IPS-18a (cell line): ENCODE measurements around the gene ADH1C.
"Not testable (repeated sequence)": the region's sequence is repeated elsewhere in the genome, so short reads cannot be mapped to it uniquely, and the experiment has no call there.

ENCODE experiments used
- H3K27ac ChIP-seq: one replicate; pipeline ENCODE4 v1.5.1; 2013; ENCODE audit warnings: low read length
- H3K27me3 ChIP-seq: one replicate; pipeline ENCODE4 v1.6.1; 2013; ENCODE audit warnings: mild to moderate bottlenecking, low read length; ENCODE audit not compliant: control insufficient read depth, insufficient read depth
- H3K36me3 ChIP-seq: one replicate; pipeline ENCODE4 v1.6.1; 2013; ENCODE audit warnings: low read depth, low read length; ENCODE audit not compliant: control insufficient read depth
- H3K4me1 ChIP-seq: one replicate; pipeline ENCODE4 v1.6.1; 2013; ENCODE audit warnings: low read depth, low read length; ENCODE audit not compliant: control insufficient read depth
- H3K4me3 ChIP-seq: one replicate; pipeline ENCODE4 v1.5.1; 2013; ENCODE audit warnings: low read length
- H3K9ac ChIP-seq: one replicate; pipeline ENCODE4 v1.6.1; 2013; ENCODE audit warnings: mild to moderate bottlenecking, low read length, moderate library complexity
- H3K9me3 ChIP-seq: one replicate; pipeline ENCODE4 v1.6.1; 2013; ENCODE audit warnings: low read depth, low read length; ENCODE audit not compliant: control insufficient read depth

ADH1C gene

DNA sequence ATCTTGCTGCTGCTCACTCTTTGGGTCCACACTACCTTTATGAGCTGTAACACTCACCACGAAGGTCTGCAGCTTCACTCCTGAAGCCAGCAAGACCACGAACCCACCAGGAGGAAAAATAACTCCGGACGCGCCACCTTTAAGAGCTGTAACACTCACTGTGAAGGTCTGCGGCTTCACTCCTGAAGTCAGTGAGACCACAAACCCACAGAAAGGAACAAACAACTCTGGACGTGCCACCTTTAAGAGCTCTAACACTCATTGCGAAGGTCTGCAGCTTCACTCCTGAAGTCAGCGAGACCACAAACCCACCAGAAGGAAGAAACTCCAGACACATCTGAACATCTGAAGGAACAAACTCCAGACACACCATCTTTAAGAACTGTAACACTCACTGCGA, 3.6 kb upstream of the ADH1C start:
- H3K27ac ChIP-seq, H3K36me3 ChIP-seq, H3K9me3 ChIP-seq, H3K9ac ChIP-seq, H3K4me1 ChIP-seq, H3K27me3 ChIP-seq, H3K4me3 ChIP-seq: not testable (repeated sequence)

DNA sequence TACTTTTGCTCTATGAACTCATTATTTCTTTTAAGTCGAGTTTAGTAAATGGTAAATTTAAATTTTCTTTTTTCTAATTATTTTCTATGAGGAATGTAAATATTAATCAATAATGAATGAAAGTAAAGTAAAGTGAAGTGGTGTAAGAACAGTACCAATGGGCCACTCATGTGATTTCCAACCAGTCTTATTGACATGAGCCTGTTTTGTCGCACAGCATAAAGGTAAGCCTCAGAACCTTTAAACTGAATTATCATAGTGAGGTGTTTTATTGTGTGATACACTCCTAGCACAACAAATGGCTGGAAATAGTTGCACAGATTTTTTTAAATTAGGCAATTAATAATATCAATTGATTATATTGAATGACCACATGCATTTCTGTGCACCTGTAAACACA, 1.1 kb downstream of the ADH1C start:
- no peaks in the 10 kb centered on the region for H3K4me1 ChIP-seq
- no peak overlapping the region for H3K27ac ChIP-seq
- no peaks in the 10 kb centered on the region for H3K9me3 ChIP-seq
- no peaks in the 10 kb centered on the region for H3K27me3 ChIP-seq
- no peaks in the 10 kb centered on the region for H3K36me3 ChIP-seq
- no peak overlapping the region for H3K4me3 ChIP-seq
- H3K9ac ChIP-seq: no peak overlapping the region

DNA sequence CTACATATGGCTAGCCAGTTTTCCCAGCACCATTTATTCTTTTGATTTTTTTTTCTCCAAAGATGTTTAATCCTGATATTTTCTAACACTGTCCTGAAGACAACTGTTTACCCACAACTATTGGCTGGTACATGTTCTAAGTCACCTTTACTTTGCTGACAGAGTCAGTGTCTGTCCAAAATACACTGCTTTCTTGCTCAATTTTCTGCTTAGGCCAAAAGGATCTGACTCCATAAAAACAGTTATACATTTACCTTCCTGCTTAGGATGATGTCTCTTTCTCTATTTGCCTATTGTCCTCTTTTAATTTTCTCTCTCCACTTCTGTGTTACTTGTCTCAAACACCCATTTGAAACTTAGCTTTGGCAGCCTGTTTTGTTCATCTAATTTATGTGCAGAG, 3.2 kb downstream of the ADH1C start:
- Histone ChIP-seq H3K27me3 (no peaks in the 10 kb centered on the region), H3K4me3 (no peak overlapping the region), H3K27ac (no peak overlapping the region), H3K36me3 (no peaks in the 10 kb centered on the region), H3K9ac (no peak overlapping the region), H3K9me3 (no peaks in the 10 kb centered on the region), H3K4me1 (no peaks in the 10 kb centered on the region)

DNA sequence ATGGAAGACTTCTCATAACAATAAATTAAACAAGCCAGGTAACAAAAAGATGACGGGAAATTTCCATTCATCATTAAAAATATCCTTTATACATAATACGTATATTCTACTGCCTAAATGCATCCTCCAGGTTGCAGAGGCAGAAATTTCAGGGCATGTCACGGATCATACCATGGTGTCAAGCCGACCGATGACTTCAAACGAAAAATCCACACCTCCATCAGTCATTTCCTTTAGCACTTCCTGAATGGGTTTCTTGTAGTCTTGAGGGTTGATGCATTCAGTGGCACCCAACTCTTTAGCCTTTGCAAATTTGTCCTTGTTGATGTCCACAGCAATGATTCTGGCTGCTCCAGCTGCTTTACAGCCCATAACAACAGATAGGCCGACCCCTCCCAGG, 9.9 kb downstream of the ADH1C start:
- not testable (repeated sequence) for H3K27me3 ChIP-seq, H3K9ac ChIP-seq, H3K4me3 ChIP-seq, H3K27ac ChIP-seq, H3K9me3 ChIP-seq, H3K4me1 ChIP-seq, H3K36me3 ChIP-seq

DNA sequence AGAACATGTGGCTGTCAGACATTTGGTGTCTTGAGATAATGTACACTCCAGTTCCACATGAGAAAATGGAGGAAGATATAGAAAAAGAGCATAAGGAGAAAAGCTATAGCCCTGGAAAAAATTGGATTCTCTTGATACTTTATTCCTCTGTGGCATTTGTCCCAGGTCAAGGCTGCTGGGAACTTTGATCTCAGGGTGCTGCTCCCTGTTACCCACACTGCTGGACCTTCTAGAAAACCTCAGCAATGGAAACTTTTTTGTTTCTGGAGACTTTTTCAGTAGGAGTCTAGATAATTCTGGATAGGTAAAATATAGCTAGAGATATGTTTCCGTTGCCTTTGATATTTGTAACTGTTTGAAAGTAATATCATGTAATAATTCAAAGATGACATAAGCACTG, 11.1 kb downstream of the ADH1C start:
- no peaks in the 10 kb centered on the region for H3K27me3 ChIP-seq
- H3K27ac ChIP-seq: no peak overlapping the region
- no peaks in the 10 kb centered on the region for H3K36me3 ChIP-seq
- no peaks in the 10 kb centered on the region for H3K4me1 ChIP-seq
- no peak overlapping the region for H3K4me3 ChIP-seq
- H3K9ac ChIP-seq: no peak overlapping the region
- H3K9me3 ChIP-seq: no peaks in the 10 kb centered on the region

DNA sequence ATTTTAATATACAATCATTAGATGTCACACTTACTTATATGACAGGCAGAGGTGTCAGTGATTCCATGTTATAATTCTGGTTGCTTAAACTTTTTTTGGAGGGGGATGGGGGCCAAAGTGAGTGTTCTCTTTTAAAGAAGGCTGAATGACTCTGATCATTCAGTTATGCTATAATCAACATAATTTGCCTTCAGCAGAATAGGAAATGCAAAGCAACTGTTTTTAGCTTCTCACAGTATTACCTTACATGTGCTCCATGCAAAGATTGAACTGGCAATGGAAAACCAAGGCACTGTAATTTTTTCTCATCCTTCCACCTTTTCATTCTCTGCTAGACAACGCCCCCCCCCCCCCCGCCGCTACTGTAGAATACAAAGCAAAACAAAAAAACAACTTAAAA, 13.4 kb downstream of the ADH1C start:
- Histone ChIP-seq H3K27ac (no peak overlapping the region), H3K4me3 (no peak overlapping the region), H3K4me1 (no peaks in the 10 kb centered on the region), H3K9ac (no peak overlapping the region), H3K36me3 (no peaks in the 10 kb centered on the region), H3K9me3 (no peaks in the 10 kb centered on the region), H3K27me3 (no peaks in the 10 kb centered on the region)

DNA sequence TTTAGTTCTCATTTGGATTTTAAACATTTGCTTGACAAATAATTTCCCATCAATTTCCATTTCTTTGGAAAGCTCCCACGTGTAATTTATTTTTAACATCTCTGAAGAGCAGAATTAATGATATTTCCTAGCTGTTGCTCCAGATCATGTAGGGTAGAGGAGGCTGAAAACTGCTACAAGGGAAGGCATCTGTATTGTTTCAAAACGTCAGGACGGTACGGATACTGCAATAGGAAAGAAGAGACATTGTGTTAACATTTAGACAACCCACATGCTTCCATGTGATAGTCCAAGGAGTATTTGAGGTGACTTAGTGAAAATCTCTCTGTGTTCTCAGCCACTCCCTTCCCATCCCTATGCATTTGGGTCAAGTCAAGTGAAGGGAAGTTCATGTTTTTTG, 16.0 kb downstream of the ADH1C start:
- no peaks in the 10 kb centered on the region for H3K27me3 ChIP-seq
- no peaks in the 10 kb centered on the region for H3K9me3 ChIP-seq
- H3K4me1 ChIP-seq: no peaks in the 10 kb centered on the region
- no peak overlapping the region for H3K27ac ChIP-seq
- no peaks in the 10 kb centered on the region for H3K36me3 ChIP-seq
- H3K9ac ChIP-seq: no peak overlapping the region
- H3K4me3 ChIP-seq: no peak overlapping the region

DNA sequence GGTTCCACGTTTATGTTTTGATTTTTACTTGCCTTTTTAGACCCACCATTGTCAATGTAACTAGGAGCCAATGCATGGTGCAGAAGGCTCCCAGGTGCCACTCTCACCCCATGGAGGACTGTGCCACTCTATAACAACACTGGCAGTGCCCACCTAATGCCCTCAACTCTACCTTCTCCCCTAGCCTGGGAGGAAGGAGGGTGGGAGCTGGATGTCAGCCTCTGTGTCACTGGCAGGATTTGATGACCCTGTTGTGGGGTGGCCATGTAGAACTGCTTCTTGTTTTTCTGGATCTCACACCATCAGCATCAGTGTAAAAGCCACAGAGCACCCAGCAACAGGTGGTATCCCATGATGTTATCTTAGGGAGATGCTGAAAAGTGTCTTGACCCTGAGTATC, 17.7 kb downstream of the ADH1C start:
- Histone ChIP-seq H3K27me3 (no peaks in the 10 kb centered on the region), H3K4me3 (no peak overlapping the region), H3K36me3 (no peaks in the 10 kb centered on the region), H3K9me3 (no peaks in the 10 kb centered on the region), H3K9ac (no peak overlapping the region), H3K4me1 (no peaks in the 10 kb centered on the region), H3K27ac (no peak overlapping the region)

DNA sequence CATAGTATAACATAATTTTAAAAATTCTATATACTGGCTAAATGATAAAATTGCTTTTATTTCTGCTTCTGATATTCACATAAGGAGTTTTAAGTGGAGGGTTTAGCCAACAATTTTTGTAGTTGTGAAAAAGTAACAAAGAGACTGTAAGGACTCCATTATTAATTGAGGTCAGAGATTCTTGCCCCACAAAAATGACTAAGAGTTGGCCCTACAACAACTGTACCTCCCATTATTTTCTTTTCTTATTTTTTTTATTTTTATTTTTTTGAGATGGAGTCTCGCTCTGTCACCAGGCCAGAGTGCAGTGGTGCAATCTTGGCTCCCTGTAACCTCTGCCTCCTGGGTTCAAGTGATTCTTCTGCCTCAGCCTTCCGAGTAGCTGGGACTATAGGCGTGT, 21.9 kb downstream of the ADH1C start:
- Histone ChIP-seq H3K36me3 (no peaks in the 10 kb centered on the region), H3K9me3 (peaks cover 3% of the 10 kb centered on the region), H3K4me1 (no peaks in the 10 kb centered on the region), H3K27ac (no peak overlapping the region), H3K27me3 (no peaks in the 10 kb centered on the region), H3K9ac (no peak overlapping the region), H3K4me3 (no peak overlapping the region)

DNA sequence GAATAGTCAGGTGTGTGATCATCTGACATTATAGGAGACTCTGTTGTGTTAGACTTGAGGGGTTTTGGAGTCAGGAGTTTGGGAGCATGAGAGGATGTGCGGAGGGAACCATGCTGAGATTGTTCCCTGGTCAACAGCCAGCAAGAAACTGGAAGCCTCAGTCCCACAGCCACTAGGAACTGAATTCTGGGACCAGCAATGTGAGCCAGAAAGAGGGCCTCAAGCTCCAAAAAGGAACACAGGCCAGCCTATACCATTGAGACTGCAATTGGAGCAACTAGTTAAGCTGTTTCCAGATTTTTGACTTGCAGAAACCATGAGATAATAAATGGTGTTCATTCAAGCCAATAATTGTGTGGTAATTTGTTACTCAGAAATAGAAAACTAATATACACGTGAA, 22.7 kb downstream of the ADH1C start:
- no peak overlapping the region for H3K4me3 ChIP-seq
- H3K27me3 ChIP-seq: no peaks in the 10 kb centered on the region
- peaks cover 3% of the 10 kb centered on the region for H3K9me3 ChIP-seq
- H3K4me1 ChIP-seq: no peaks in the 10 kb centered on the region
- H3K36me3 ChIP-seq: no peaks in the 10 kb centered on the region
- H3K9ac ChIP-seq: no peak overlapping the region
- no peak overlapping the region for H3K27ac ChIP-seq

DNA sequence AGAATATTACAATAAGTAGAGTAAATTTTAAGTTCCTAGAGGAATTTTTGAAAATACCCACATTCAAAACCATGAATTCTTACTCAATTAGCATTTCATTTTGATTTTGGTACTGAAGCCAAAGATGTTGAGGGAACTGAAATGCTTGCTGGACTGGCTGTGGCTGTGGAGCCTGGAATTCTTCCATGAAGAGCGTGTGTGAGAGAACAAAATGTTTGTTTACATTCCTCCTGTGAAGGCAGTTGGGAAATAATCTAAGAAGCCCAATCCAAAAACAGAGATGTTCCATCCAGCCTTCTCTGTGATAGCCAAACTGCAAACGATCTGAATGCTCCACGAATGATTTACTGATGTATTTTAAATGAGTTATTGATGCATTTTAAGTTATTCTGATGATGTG, 27.6 kb downstream of the ADH1C start:
- Histone ChIP-seq H3K36me3 (no peaks in the 10 kb centered on the region), H3K27me3 (no peaks in the 10 kb centered on the region), H3K9ac (no peak overlapping the region), H3K4me1 (peaks cover 10% of the 10 kb centered on the region), H3K27ac (no peak overlapping the region), H3K9me3 (peaks cover 3% of the 10 kb centered on the region), H3K4me3 (no peak overlapping the region)

DNA sequence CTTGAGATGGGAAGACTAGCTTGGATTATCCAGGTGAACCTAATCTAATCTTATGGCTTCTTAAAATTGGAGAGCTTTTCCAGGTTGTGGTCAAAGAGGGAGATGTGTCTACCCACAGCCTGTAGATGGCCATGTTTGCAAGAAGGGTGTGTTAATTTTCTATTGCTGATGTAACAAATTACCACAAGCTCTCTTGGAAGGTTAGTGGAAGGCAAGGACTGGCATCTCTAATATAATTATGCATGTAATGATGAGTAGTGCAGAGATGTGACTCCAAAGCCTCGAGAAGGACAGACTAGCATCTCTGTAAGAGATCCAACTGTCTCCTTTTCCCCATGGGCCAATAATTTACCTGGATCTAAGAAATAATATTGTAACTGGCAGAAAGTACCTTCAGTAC, 28.2 kb downstream of the ADH1C start:
- Histone ChIP-seq H3K9ac (no peak overlapping the region), H3K4me3 (no peak overlapping the region), H3K27ac (no peak overlapping the region), H3K9me3 (peaks cover 3% of the 10 kb centered on the region), H3K4me1 (peaks cover 10% of the 10 kb centered on the region), H3K27me3 (no peaks in the 10 kb centered on the region), H3K36me3 (no peaks in the 10 kb centered on the region)

DNA sequence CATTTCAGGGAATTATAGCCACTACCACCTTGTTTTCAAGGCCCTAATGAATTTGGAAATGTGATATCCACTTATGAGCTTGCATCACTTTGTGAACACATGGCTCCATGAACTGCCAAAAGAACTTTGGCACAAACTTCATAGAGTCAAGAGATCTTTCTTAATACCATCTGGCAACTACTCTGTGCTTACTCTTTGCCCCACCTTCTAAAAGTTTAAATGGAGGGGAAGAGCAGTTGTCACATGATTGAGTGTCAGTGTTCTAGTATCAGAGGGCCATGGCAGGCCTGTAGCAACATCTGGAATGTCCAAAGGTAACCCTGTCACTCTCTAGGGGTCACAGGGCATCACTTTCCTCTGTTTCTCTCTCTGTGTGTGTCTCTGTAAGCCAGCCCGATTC, 28.8 kb downstream of the ADH1C start:
- Histone ChIP-seq H3K4me3 (no peak overlapping the region), H3K27me3 (no peaks in the 10 kb centered on the region), H3K27ac (no peak overlapping the region), H3K9me3 (peaks cover 3% of the 10 kb centered on the region), H3K36me3 (no peaks in the 10 kb centered on the region), H3K9ac (no peak overlapping the region), H3K4me1 (peaks cover 10% of the 10 kb centered on the region)
